A549 (cell line): Measurements from ENCODE around the gene MCTP2. TPM values are rescaled to one million over a fixed set of nuclear protein-coding genes. Genes with fewer than 3 reads are reported as not detected.

Experiments used
- HDAC2 ChIP-seq: fragments of 200-600 bp; sonication (generic); IDR thresholded peaks from 2 replicates; pipeline ENCODE4 v1.6.1; 2016
- polyA plus RNA-seq, 4 experiments: library from polyadenylated mRNA; depleted of rRNA in 3 of 4; stranded (reverse); fragments of >200 nt; fragmentation: RNase III in 1 of 4; extraction: RNeasy Plus Mini Kit Qiagen cat#74134 plus additional on column Dnase treatment in 1 of 4; gene quantifications; 2 replicates in 3 of 4; 3 replicates in 1 of 4; pipeline ENCODE4 v1.2.3, GENCODE V29; 2011 to 2017
- TF ChIP-seq, protein P1 (sequence below): fragments of 250-450 bp; sonication (Bioruptor Pico); IDR thresholded peaks from 2 replicates; pipeline ENCODE4 v1.5.0; 2020; ENCODE audit warnings: low read depth, mild to moderate bottlenecking, moderate library complexity

The MCTP2 gene
- polyA plus RNA-seq, 2 of the 4 experiments (the other 2 are of a cell fraction) = not detected

DNA sequence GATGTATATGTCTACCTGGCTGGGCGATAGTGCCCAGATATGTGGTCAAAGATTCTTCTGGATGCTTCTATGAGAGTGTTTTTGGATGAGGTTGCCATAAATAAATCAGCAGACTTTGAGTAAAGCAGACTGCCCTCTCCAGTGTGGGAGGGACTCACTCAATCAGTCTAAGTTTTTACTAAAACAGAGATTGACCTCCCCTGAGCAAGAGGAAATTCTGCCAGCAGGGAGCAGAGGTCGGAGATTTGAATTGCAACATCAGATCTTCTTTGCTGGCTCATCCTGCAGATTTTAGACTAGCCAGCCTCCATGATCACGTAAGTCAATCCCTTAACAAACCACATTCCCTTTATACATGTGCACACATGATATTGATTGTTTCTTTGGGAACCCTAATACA is 300.9 kb downstream of the MCTP2 start (continued):
- TF ChIP-seq, protein P1, sequence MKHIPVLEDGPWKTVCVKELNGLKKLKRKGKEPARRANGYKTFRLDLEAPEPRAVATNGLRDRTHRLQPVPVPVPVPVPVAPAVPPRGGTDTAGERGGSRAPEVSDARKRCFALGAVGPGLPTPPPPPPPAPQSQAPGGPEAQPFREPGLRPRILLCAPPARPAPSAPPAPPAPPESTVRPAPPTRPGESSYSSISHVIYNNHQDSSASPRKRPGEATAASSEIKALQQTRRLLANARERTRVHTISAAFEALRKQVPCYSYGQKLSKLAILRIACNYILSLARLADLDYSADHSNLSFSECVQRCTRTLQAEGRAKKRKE = no peak
- no peak for TF ChIP-seq HDAC2
